HG02970 (cell line): ENCODE results near the gene MCM5.
A peak's percentile ranks its signal among the peaks of the same experiment; 100 is the strongest.
"Not testable (repeated sequence)": the region's sequence is repeated elsewhere in the genome, so short reads cannot be mapped to it uniquely, and the experiment has no call there.

Experiments used
- ATAC-seq: cut with Tn5 transposase; IDR thresholded peaks from one replicate; pipeline ENCODE4 v1.9.1; 2021; ENCODE audit warnings: mild to moderate bottlenecking, moderate library complexity, moderate number of reproducible peaks; ENCODE audit not compliant: unreplicated experiment, low FRiP score

MCM5 gene

GRCh38 chr22:35378621-35379020 lies 21.3 kb upstream of the MCM5 start:
- ATAC-seq: no peak

- no peak for ATAC-seq
These were observed 20.6 kb upstream of the MCM5 start for GRCh38 chr22:35379146-35379993.

- ATAC-seq: no peak
These were observed 19.9 kb upstream of the MCM5 start for GRCh38 chr22:35380013-35380412.

- peak; percentile 49 for ATAC-seq
These were observed 19.2 kb upstream of the MCM5 start, which contains the start of gene HMOX1 for GRCh38 chr22:35380537-35381423. TSS of gene HMOX1 (plus strand) at chr22:35381096. CDS start at chr22:35381174, 78 bp downstream.

GRCh38 chr22:35381424-35382009 lies 18.4 kb upstream of the MCM5 start:
- ATAC-seq: no peak

- ATAC-seq: no peak
These were observed 16.3 kb upstream of the MCM5 start for GRCh38 chr22:35383679-35384071.

- no peak for ATAC-seq
These were observed 15.4 kb upstream of the MCM5 start for GRCh38 chr22:35384527-35384926.

GRCh38 chr22:35384975-35385588 lies 14.9 kb upstream of the MCM5 start:
- ATAC-seq: no peak

GRCh38 chr22:35386670-35387288 lies 13.2 kb upstream of the MCM5 start:
- no peak for ATAC-seq

- ATAC-seq: no peak
These were observed 9.0 kb upstream of the MCM5 start for GRCh38 chr22:35390933-35391332.

GRCh38 chr22:35392357-35392756 lies 7.6 kb upstream of the MCM5 start:
- no peak for ATAC-seq

- no peak for ATAC-seq
These were observed 6.6 kb upstream of the MCM5 start for GRCh38 chr22:35393116-35394010.

GRCh38 chr22:35394011-35394312 lies 6.0 kb upstream of the MCM5 start:
- ATAC-seq: no peak

GRCh38 chr22:35394810-35395563 lies 5.0 kb upstream of the MCM5 start:
- ATAC-seq: no peak

GRCh38 chr22:35396622-35397021 lies 3.3 kb upstream of the MCM5 start:
- ATAC-seq: not testable (repeated sequence)

- no peak for ATAC-seq
These were observed 2.6 kb upstream of the MCM5 start for GRCh38 chr22:35397095-35397904.

- no peak for ATAC-seq
These were observed 1.4 kb upstream of the MCM5 start for GRCh38 chr22:35398591-35398973.
